Measurements from ENCODE around the gene IMP4.

The IMP4 gene

GRCh38 chr2:130358420-130359350 is 16.0 kb downstream of the IMP4 start:
- no peak for DNase-seq

- DNase-seq, result no peak
These were observed 16.8 kb downstream of the IMP4 start for GRCh38 chr2:130359466-130359865.

- DNase-seq, result no peak
These were observed 20.8 kb downstream of the IMP4 start for GRCh38 chr2:130363479-130363878.

- no peak for DNase-seq
These were observed 22.4 kb downstream of the IMP4 start for GRCh38 chr2:130365075-130365474.

GRCh38 chr2:130365963-130366362 is 23.3 kb downstream of the IMP4 start:
- no peak for DNase-seq

GRCh38 chr2:130366720-130367119 is 24.0 kb downstream of the IMP4 start:
- DNase-seq, result no peak

GRCh38 chr2:130368786-130369185 is 26.1 kb downstream of the IMP4 start:
- DNase-seq, result no peak

GRCh38 chr2:130369311-130369964 is 26.7 kb downstream of the IMP4 start:
- DNase-seq, result no peak

- no peak for DNase-seq
These were observed 27.3 kb downstream of the IMP4 start for GRCh38 chr2:130369965-130370341.

GRCh38 chr2:130370490-130370889 is 27.8 kb downstream of the IMP4 start:
- no peak for DNase-seq

- DNase-seq, result peak; percentile 41
These were observed 29.0 kb downstream of the IMP4 start for GRCh38 chr2:130371723-130372054.

- peak; percentile 61 for DNase-seq
These were observed 29.5 kb downstream of the IMP4 start for GRCh38 chr2:130372055-130372832.

- no peak for DNase-seq
These were observed 30.4 kb downstream of the IMP4 start for GRCh38 chr2:130372833-130373807.

GRCh38 chr2:130373808-130374365 is 31.2 kb downstream of the IMP4 start:
- no peak for DNase-seq

- no peak for DNase-seq
These were observed 32.0 kb downstream of the IMP4 start for GRCh38 chr2:130374587-130375290.

- DNase-seq, result no peak
These were observed 32.9 kb downstream of the IMP4 start for GRCh38 chr2:130375291-130376266.

GRCh38 chr2:130376433-130377293 is 34.0 kb downstream of the IMP4 start:
- no peak for DNase-seq

- DNase-seq, result no peak
These were observed 34.8 kb downstream of the IMP4 start for GRCh38 chr2:130377491-130377890.

Measured in NCI-H1105 treated with DMSO at 0.1 percent for 48 hours (cell line).